KMS-11 (cell line): ENCODE measurements around the gene SHTN1.

Source experiments
- H2AFZ ChIP-seq: fragments of 200-600 bp; sonication (generic); 2 replicates; pipeline ENCODE4 v1.6.1; 2016; ENCODE audit warnings: antibody characterized with exemption, mixed run types, low read depth
- H3K27ac ChIP-seq: fragments of 200-600 bp; sonication (generic); 2 replicates; pipeline ENCODE4 v1.6.1; 2016; ENCODE audit warnings: mild to moderate bottlenecking, mixed run types
- H3K27me3 ChIP-seq: fragments of 200-600 bp; sonication (generic); 2 replicates; pipeline ENCODE4 v1.6.1; 2017; ENCODE audit warnings: mild to moderate bottlenecking, low read depth, mixed run types, moderate library complexity; ENCODE audit not compliant: insufficient read depth
- H3K36me3 ChIP-seq: fragments of 200-600 bp; sonication (generic); 2 replicates; pipeline ENCODE4 v1.6.1; 2017; ENCODE audit warnings: mild to moderate bottlenecking, mixed run types; ENCODE audit not compliant: insufficient read depth
- H3K4me1 ChIP-seq: fragments of 200-600 bp; sonication (generic); 2 replicates; pipeline ENCODE4 v1.6.1; 2016; ENCODE audit warnings: mild to moderate bottlenecking, low read depth, mixed run types; ENCODE audit not compliant: poor library complexity, severe bottlenecking
- H3K4me2 ChIP-seq: fragments of 200-600 bp; sonication (generic); 2 replicates; pipeline ENCODE4 v1.7.0; 2016; ENCODE audit warnings: mild to moderate bottlenecking, mixed run types
- H3K4me3 ChIP-seq: fragments of 200-600 bp; sonication (generic); IDR thresholded peaks from 2 replicates; pipeline ENCODE4 v1.6.1; 2017; ENCODE audit warnings: low read depth, low read length, mixed read lengths; ENCODE audit not compliant: insufficient read depth
- H3K79me2 ChIP-seq: fragments of 200-600 bp; sonication (generic); 2 replicates; pipeline ENCODE4 v1.6.1; 2016; ENCODE audit warnings: low read depth, mixed run types; ENCODE audit not compliant: insufficient read depth
- H3K9ac ChIP-seq: fragments of 200-600 bp; sonication (generic); 2 replicates; pipeline ENCODE4 v1.6.1; 2016; ENCODE audit warnings: mild to moderate bottlenecking, mixed run types
- H4K20me1 ChIP-seq: fragments of 200-600 bp; sonication (generic); 2 replicates; pipeline ENCODE4 v1.6.1; 2016; ENCODE audit warnings: mild to moderate bottlenecking, mixed run types; ENCODE audit not compliant: insufficient read depth
- TF ChIP-seq, protein P1 (sequence below): fragments of 200-600 bp; sonication (generic); conservative IDR thresholded peaks from 2 replicates; pipeline ENCODE4 v1.6.1; 2017; ENCODE audit warnings: low read depth, mild to moderate bottlenecking, antibody characterized with exemption, low read length, moderate library complexity, mixed read lengths

Gene SHTN1

DNA sequence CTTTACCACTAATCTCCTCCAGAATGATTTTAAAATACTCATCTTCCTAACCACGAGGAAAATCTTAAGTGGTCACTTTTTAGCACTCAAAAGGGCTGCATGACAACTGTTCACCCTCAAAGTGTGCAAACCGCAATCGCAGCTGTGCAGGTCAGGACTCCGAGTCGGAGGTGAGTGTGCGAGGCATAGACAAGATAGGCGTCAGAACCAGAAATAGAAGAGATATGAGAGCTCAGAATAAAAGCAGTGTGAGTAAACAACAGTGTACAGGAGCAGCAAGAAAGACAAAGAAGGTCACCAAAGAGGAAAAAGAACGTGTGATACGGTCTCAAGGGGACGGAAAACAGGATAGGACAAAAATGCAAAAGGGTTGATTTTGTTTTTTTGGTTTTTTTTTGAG lies 173.2 kb downstream of the SHTN1 start:
- Histone ChIP-seq H3K4me2 (no peak overlapping the region), H3K4me1 (no peaks in the 10 kb centered on the region), H3K36me3 (no peaks in the 10 kb centered on the region), H3K27me3 (no peaks in the 10 kb centered on the region), H3K27ac (no peak overlapping the region), H4K20me1 (no peaks in the 10 kb centered on the region), H3K9ac (no peak overlapping the region), H2AFZ (no peak overlapping the region), H3K4me3 (no peak overlapping the region), H3K79me2 (no peaks in the 10 kb centered on the region)
- TF ChIP-seq, protein P1, sequence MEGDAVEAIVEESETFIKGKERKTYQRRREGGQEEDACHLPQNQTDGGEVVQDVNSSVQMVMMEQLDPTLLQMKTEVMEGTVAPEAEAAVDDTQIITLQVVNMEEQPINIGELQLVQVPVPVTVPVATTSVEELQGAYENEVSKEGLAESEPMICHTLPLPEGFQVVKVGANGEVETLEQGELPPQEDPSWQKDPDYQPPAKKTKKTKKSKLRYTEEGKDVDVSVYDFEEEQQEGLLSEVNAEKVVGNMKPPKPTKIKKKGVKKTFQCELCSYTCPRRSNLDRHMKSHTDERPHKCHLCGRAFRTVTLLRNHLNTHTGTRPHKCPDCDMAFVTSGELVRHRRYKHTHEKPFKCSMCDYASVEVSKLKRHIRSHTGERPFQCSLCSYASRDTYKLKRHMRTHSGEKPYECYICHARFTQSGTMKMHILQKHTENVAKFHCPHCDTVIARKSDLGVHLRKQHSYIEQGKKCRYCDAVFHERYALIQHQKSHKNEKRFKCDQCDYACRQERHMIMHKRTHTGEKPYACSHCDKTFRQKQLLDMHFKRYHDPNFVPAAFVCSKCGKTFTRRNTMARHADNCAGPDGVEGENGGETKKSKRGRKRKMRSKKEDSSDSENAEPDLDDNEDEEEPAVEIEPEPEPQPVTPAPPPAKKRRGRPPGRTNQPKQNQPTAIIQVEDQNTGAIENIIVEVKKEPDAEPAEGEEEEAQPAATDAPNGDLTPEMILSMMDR = no peak
